ENCODE data around the gene TRAM2.

- TF ChIP-seq CTCF (IDR thresholded peaks at IDR 0.05) (no peak), EP300 (IDR thresholded peaks at IDR 0.05) (peak; percentile 8 to 74), POLR2A (IDR thresholded peaks at IDR 0.05) (no peak)
Measured at GRCh38 chr6:52595000-52595795, 18.3 kb upstream of the TRAM2 start.

Data from tibial nerve (tissue), 4 donors.